IMR-90 (cell line): ENCODE results near the gene ERICH6B. TPM values are rescaled to one million over a fixed set of nuclear protein-coding genes. Genes with fewer than 3 reads are reported as not detected.

Experiments
- ATAC-seq: fragments of 200-7000 bp; cut with Tn5 transposase; 2 replicates; pipeline ENCODE4 v1.9.1; 2020; ENCODE audit warnings: low read depth, mild to moderate bottlenecking, moderate library complexity
- BruUV-seq: library from RNA; stranded (reverse); fragments of 400-500 nt; replicated peaks from 2 replicates; lab custom pipeline; 2021; lab: Mats Ljungman, UMichigan
- CTCF ChIA-PET: fragments of 300-600 bp; formaldehyde crosslinking; extraction: SDS; loops from one replicate; lab custom pipeline; 2021; ENCODE audit warnings: antibody characterized with exemption; lab: Yijun Ruan, JAX
- POLR2A ChIA-PET: fragments of 300-600 bp; sonication (Branson Sonifier 250); formaldehyde crosslinking; loops from one replicate; lab custom pipeline; 2022; ENCODE audit warnings: antibody characterized with exemption; ENCODE audit not compliant: unreplicated experiment; lab: Charles Lee
- DNase-seq: peaks from one replicate; pipeline ENCODE4 v3.0.0; 2013
- H2AFZ ChIP-seq: replicated peaks from 2 replicates; pipeline ENCODE3; 2013; ENCODE audit warnings: low read length, mild to moderate bottlenecking; ENCODE audit not compliant: poor library complexity
- H2AK5ac ChIP-seq: 2 replicates; pipeline ENCODE4 v1.6.1; 2013; ENCODE audit warnings: low read depth, low read length, inconsistent platforms
- H2AK9ac ChIP-seq: replicated peaks from 2 replicates; pipeline ENCODE3; 2013; ENCODE audit warnings: mild to moderate bottlenecking, low read depth, low read length, moderate library complexity; ENCODE audit not compliant: poor library complexity
- H2BK120ac ChIP-seq: 2 replicates; pipeline ENCODE4 v1.6.1; 2013; ENCODE audit warnings: low read depth, low read length, inconsistent platforms
- H2BK15ac ChIP-seq: 3 replicates; pipeline ENCODE4 v1.6.1; 2013; ENCODE audit warnings: low read depth, low read length, inconsistent platforms
- H2BK20ac ChIP-seq: 2 replicates; pipeline ENCODE4 v1.6.1; 2013; ENCODE audit warnings: low read depth, mild to moderate bottlenecking, inconsistent platforms, low read length, moderate library complexity
- H2BK5ac ChIP-seq: 2 replicates; pipeline ENCODE4 v1.6.1; 2013; ENCODE audit warnings: mild to moderate bottlenecking, low read depth, low read length, inconsistent platforms; ENCODE audit not compliant: poor library complexity, severe bottlenecking
- H3K14ac ChIP-seq: replicated peaks from 2 replicates; pipeline ENCODE4 v1.6.1; 2013; ENCODE audit warnings: low read depth, low read length, inconsistent platforms
- H3K18ac ChIP-seq: 2 replicates; pipeline ENCODE4 v1.6.1; 2013; ENCODE audit warnings: low read depth, low read length, control low read depth
- H3K23ac ChIP-seq: 2 replicates; pipeline ENCODE4 v1.6.1; 2013; ENCODE audit warnings: low read depth, low read length, inconsistent platforms
- H3K27ac ChIP-seq: 2 replicates; pipeline ENCODE4 v1.5.1; 2013; ENCODE audit warnings: mild to moderate bottlenecking, control low read depth, low read length; ENCODE audit not compliant: insufficient read depth
- H3K27me3 ChIP-seq: 2 replicates; pipeline ENCODE4 v1.6.1; 2013; ENCODE audit warnings: low read length; ENCODE audit not compliant: control insufficient read depth, insufficient read depth
- H3K36me3 ChIP-seq: 2 replicates; pipeline ENCODE4 v1.6.1; 2013; ENCODE audit warnings: low read length, mixed read lengths; ENCODE audit not compliant: control insufficient read depth, insufficient read depth
- H3K4ac ChIP-seq: 2 replicates; pipeline ENCODE4 v1.6.1; 2013; ENCODE audit warnings: low read depth, low read length, inconsistent platforms
- H3K4me1 ChIP-seq: 2 replicates; pipeline ENCODE4 v1.6.1; 2013; ENCODE audit warnings: low read length, mixed read lengths; ENCODE audit not compliant: control insufficient read depth, insufficient read depth
- H3K4me2 ChIP-seq: 2 replicates; pipeline ENCODE4 v1.6.1; 2013; ENCODE audit warnings: low read depth, mild to moderate bottlenecking, control low read depth, low read length, moderate library complexity
- H3K4me3 ChIP-seq: 2 replicates; pipeline ENCODE4 v1.5.1; 2013; ENCODE audit warnings: low read depth, mild to moderate bottlenecking, control low read depth, low read length, moderate library complexity; ENCODE audit not compliant: insufficient read depth
- H3K56ac ChIP-seq: 2 replicates; pipeline ENCODE4 v1.6.1; 2013; ENCODE audit warnings: low read length, inconsistent platforms; ENCODE audit not compliant: insufficient read depth; ENCODE audit errors: extremely low read depth
- H3K79me1 ChIP-seq, 2 experiments: 2 replicates each; pipeline ENCODE4 v1.6.1; 2013; ENCODE audit warnings: low read length in 2 of 2, inconsistent platforms in 1 of 2, low read depth in 1 of 2
- H3K9ac ChIP-seq: 2 replicates; pipeline ENCODE4 v1.6.1; 2013; ENCODE audit warnings: low read depth, low read length, control low read depth
- H3K9me1 ChIP-seq: 2 replicates; pipeline ENCODE4 v1.6.1; 2013; ENCODE audit warnings: low read length, inconsistent platforms; ENCODE audit not compliant: insufficient read depth
- H3K9me3 ChIP-seq: 2 replicates; pipeline ENCODE4 v1.6.1; 2013; ENCODE audit warnings: low read length; ENCODE audit not compliant: control insufficient read depth, insufficient read depth
- H4K20me1 ChIP-seq: 2 replicates; pipeline ENCODE4 v1.6.1; 2013; ENCODE audit warnings: low read length, inconsistent platforms; ENCODE audit not compliant: insufficient read depth
- H4K5ac ChIP-seq: 2 replicates; pipeline ENCODE4 v1.6.1; 2013; ENCODE audit warnings: mild to moderate bottlenecking, low read depth, low read length, control low read depth
- H4K8ac ChIP-seq, 2 experiments: 2 replicates each; pipeline ENCODE4 v1.6.1; 2013; ENCODE audit warnings: low read depth in 2 of 2, low read length in 2 of 2, control low read depth in 1 of 2, inconsistent platforms in 1 of 2
- H4K91ac ChIP-seq: 2 replicates; pipeline ENCODE4 v1.6.1; 2013; ENCODE audit warnings: low read depth, low read length, inconsistent platforms; ENCODE audit not compliant: insufficient read depth
- CEBPB ChIP-seq: IDR thresholded peaks from 2 replicates; pipeline ENCODE4 v1.6.1; 2012; ENCODE audit warnings: low read depth, low read length, improper control_type of control experiment
- CTCF ChIP-seq: conservative IDR thresholded peaks from 2 replicates; pipeline ENCODE4 v1.5.1; 2012; ENCODE audit warnings: mild to moderate bottlenecking, low read depth, low read length, improper control_type of control experiment
- ELK1 ChIP-seq: fragments of 150-350 bp; IDR thresholded peaks from 2 replicates; pipeline ENCODE4 v1.6.1; 2016; ENCODE audit warnings: low read depth, mild to moderate bottlenecking, low read length, moderate library complexity, borderline replicate concordance
- FOS ChIP-seq: fragments of 150-350 bp; IDR thresholded peaks from 2 replicates; pipeline ENCODE4 v1.6.1; 2016; ENCODE audit warnings: low read depth, low read length
- NFE2L2 ChIP-seq: fragments of 150-350 bp; IDR thresholded peaks from 2 replicates; pipeline ENCODE4 v1.6.1; 2016; ENCODE audit warnings: low read depth, mild to moderate bottlenecking, low read length
- RAD21 ChIP-seq: IDR thresholded peaks from 2 replicates; pipeline ENCODE4 v1.6.1; 2012; ENCODE audit warnings: low read length, improper control_type of control experiment
- RFX5 ChIP-seq: IDR thresholded peaks from 2 replicates; pipeline ENCODE4 v1.8.0; 2012; ENCODE audit warnings: low read depth, mild to moderate bottlenecking, low read length, moderate library complexity
- USF2 ChIP-seq: fragments of 150-350 bp; IDR thresholded peaks from 2 replicates; pipeline ENCODE4 v1.6.1; 2017; ENCODE audit warnings: mild to moderate bottlenecking, antibody characterized with exemption, low read length, low read depth
- WGBS, 2 experiments: methylation state at CpG; one replicate each; pipeline versions ENCODE4 v1.1.5 to v1.1.7; 2013; ENCODE audit warnings: missing lambda C conversion rate in 2 of 2; ENCODE audit not compliant: insufficient read length in 1 of 2; ENCODE audit errors: extremely low coverage in 2 of 2; 5-methylcytosine and 5-hydroxymethylcytosine counted together
- dilution Hi-C: fragments of 300-500 bp; cut with HindIII; formaldehyde crosslinking; loops from one replicate; pipeline ENCODE4 v1.14.3; 2018; ENCODE audit warnings: low sequenced_read_pairs; ENCODE audit not compliant: unreplicated experiment
- in situ Hi-C: fragments of 300-500 bp; cut with MboI; formaldehyde crosslinking; loops from 3 replicates; pipeline ENCODE4 v1.14.3; 2019; ENCODE audit warnings: low sequenced_read_pairs, inconsistent platforms, mixed read lengths
- intact Hi-C: fragments of 100-400 bp; cut with micrococcal nuclease; formaldehyde crosslinking; loops from 2 replicates; pipeline ENCODE4 v1.10.0; 2022
- polyA plus RNA-seq, 3 experiments: library from polyadenylated mRNA; depleted of rRNA; stranded (reverse); fragments of >200 nt; gene quantifications; 2 replicates each; pipeline ENCODE4 v1.2.3, GENCODE V29; 2012; ENCODE audit warnings: low replicate concordance in 1 of 3
- total RNA-seq: library from RNA; depleted of rRNA; stranded (reverse); fragments of >200 nt; gene quantifications from 2 replicates; pipeline ENCODE4 v1.2.3, GENCODE V29; 2012

ERICH6B gene
- total and polyA plus RNA-seq, 2 of the 4 experiments (the other 2 are of a cell fraction), result not detected

- Histone ChIP-seq H2AK9ac (no peak overlapping the region), H3K4me1 (no peaks in the 10 kb centered on the region), H3K9me1 (no peaks in the 10 kb centered on the region), H4K20me1 (no peaks in the 10 kb centered on the region), H2BK5ac (no peak overlapping the region), H2BK120ac (no peak overlapping the region), H2BK15ac (no peak overlapping the region), H3K18ac (no peak overlapping the region), H3K36me3 (no peaks in the 10 kb centered on the region), H2AK5ac (no peak overlapping the region), H2AFZ (no peak overlapping the region), H3K9ac (no peak overlapping the region), H3K4me3 (no peak overlapping the region), H3K4me2 (no peak overlapping the region), H3K9me3 (no peaks in the 10 kb centered on the region), H3K4ac (no peak overlapping the region), H4K8ac (no peak overlapping the region), H3K14ac (no peak overlapping the region), H3K23ac (no peak overlapping the region), H3K27ac (no peak overlapping the region), H3K27me3 (peaks cover 19% of the 10 kb centered on the region), H3K79me1 (no peaks in the 10 kb centered on the region), H2BK20ac (no peak overlapping the region), H3K56ac (no peak overlapping the region), H4K5ac (no peak overlapping the region), H4K91ac (no peak overlapping the region)
- POLR2A ChIA-PET, result no interaction called here
- no peak for DNase-seq
- no peak for ATAC-seq
- dilution Hi-C loops (no loop called here), in situ Hi-C loops (no loop called here), intact Hi-C loops (no loop called here)
- BruUV-seq, result no TSS peak
- CTCF ChIA-PET, result interaction anchor here (0.6 kb wide), 1 partner anchor 73 kb away, joined by 3 read pairs; no protein-coding TSS in a partner anchor
- WGBS, 2 experiments, result 100% methylated on average over 2 of the region's 6 CpGs; no CpG with 5 or more reads in 1 of the 2 experiments
- peak; percentile 20; the same call in 1 of the 2 replicates for TF ChIP-seq RAD21
- no peak for TF ChIP-seq FOS
- TF ChIP-seq CTCF, result peak; percentile 18; the same call in 1 of the 2 replicates
- TF ChIP-seq RFX5, result no peak
- no peak for TF ChIP-seq USF2
- no peak for TF ChIP-seq CEBPB
- no peak for TF ChIP-seq NFE2L2
- no peak for TF ChIP-seq ELK1
Observed at GRCh38 chr13:45584816-45585215, 30.7 kb downstream of the ERICH6B start.
